Keratinocyte (primary cell): ENCODE measurements around the gene LMAN1. TPM values are rescaled to one million over a fixed set of nuclear protein-coding genes. Genes with fewer than 3 reads are reported as not detected.

ENCODE experiments used
- DNase-seq: peaks from one replicate; pipeline ENCODE4 v3.0.0-alpha.2; 2011; ENCODE audit warnings: low read depth, missing footprints, low spot score
- FAIRE-seq: peaks from 2 replicates; lab custom pipeline; 2011; peaks lifted over from hg19 to GRCh38; lab: Jason Lieb, UNC
- H2AFZ ChIP-seq: 2 replicates; pipeline ENCODE4 v1.6.0; 2012; ENCODE audit warnings: low read length, control low read depth, inconsistent platforms; ENCODE audit not compliant: control insufficient read depth
- H3K27ac ChIP-seq: 2 replicates; pipeline ENCODE4 v1.5.1; 2011; ENCODE audit warnings: low read length; ENCODE audit not compliant: control insufficient read depth, insufficient read depth
- H3K27me3 ChIP-seq: 3 replicates; pipeline ENCODE4 v1.6.0; 2011; ENCODE audit warnings: low read length; ENCODE audit not compliant: control insufficient read depth, insufficient read depth; ENCODE audit errors: extremely low read depth
- H3K36me3 ChIP-seq, 2 experiments: 2 replicates in 1 of 2; 3 replicates in 1 of 2; pipeline ENCODE4 v1.5.1; 2011; ENCODE audit warnings: low read length in 2 of 2, mild to moderate bottlenecking in 1 of 2; ENCODE audit not compliant: control insufficient read depth in 2 of 2, insufficient read depth in 2 of 2; ENCODE audit errors: extremely low read depth in 1 of 2
- H3K4me1 ChIP-seq: 3 replicates; pipeline ENCODE4 v1.5.1; 2011; ENCODE audit warnings: low read length; ENCODE audit not compliant: control insufficient read depth, insufficient read depth; ENCODE audit errors: extremely low read depth
- H3K4me2 ChIP-seq: 3 replicates; pipeline ENCODE4 v1.6.0; 2011; ENCODE audit warnings: low read depth, low read length; ENCODE audit not compliant: control insufficient read depth, insufficient read depth; ENCODE audit errors: extremely low read depth
- H3K4me3 ChIP-seq, 3 experiments: fragments of 200-600 bp in 1 of 3; sonication (generic) in 1 of 3; 2 replicates in 2 of 3; 3 replicates in 1 of 3; pipeline ENCODE4 v1.5.1; 2011 to 2016; ENCODE audit warnings: low read length in 3 of 3, mild to moderate bottlenecking in 3 of 3, control low read depth in 2 of 3, inconsistent platforms in 1 of 3, low read depth in 1 of 3, mixed read lengths in 1 of 3, mixed run types in 1 of 3, moderate library complexity in 1 of 3; ENCODE audit not compliant: control insufficient read depth in 2 of 3, insufficient read depth in 2 of 3; ENCODE audit errors: extremely low read depth in 1 of 3
- H3K79me2 ChIP-seq: 2 replicates; pipeline ENCODE4 v1.6.0; 2012; ENCODE audit warnings: low read length; ENCODE audit not compliant: control insufficient read depth, insufficient read depth
- H3K9ac ChIP-seq: 3 replicates; pipeline ENCODE4 v1.6.0; 2011; ENCODE audit warnings: low read length; ENCODE audit not compliant: control insufficient read depth, insufficient read depth; ENCODE audit errors: extremely low read depth
- H3K9me1 ChIP-seq: 3 replicates; pipeline ENCODE4 v1.6.0; 2011; ENCODE audit warnings: low read length; ENCODE audit not compliant: control insufficient read depth, insufficient read depth; ENCODE audit errors: extremely low read depth
- H3K9me3 ChIP-seq: 2 replicates; pipeline ENCODE4 v1.5.1; 2012; ENCODE audit warnings: low read depth, low read length; ENCODE audit not compliant: control insufficient read depth
- H4K20me1 ChIP-seq: 3 replicates; pipeline ENCODE4 v1.6.0; 2011; ENCODE audit warnings: low read length; ENCODE audit not compliant: control insufficient read depth, insufficient read depth; ENCODE audit errors: extremely low read depth
- CTCF ChIP-seq, 3 experiments: IDR thresholded peaks in 1 of 3; conservative IDR thresholded peaks in 1 of 3; optimal IDR thresholded peaks in 1 of 3; 2 replicates in 2 of 3; 3 replicates in 1 of 3; pipeline versions ENCODE3 to v1.5.1; 2011; ENCODE audit warnings: low read length in 3 of 3, mild to moderate bottlenecking in 3 of 3, moderate library complexity in 2 of 3, control low read depth in 1 of 3, inconsistent platforms in 1 of 3; ENCODE audit not compliant: insufficient read depth in 2 of 3; ENCODE audit errors: extremely low read depth in 1 of 3
- EZH2 ChIP-seq: IDR thresholded peaks from one replicate; pipeline ENCODE4 v1.6.1; 2012; ENCODE audit warnings: inconsistent platforms, mild to moderate bottlenecking, low read length, moderate library complexity
- dilution Hi-C: fragments of 300-500 bp; cut with MboI; formaldehyde crosslinking; loops from one replicate; pipeline ENCODE4 v1.7.0; 2020; ENCODE audit warnings: low sequenced_read_pairs; ENCODE audit not compliant: extremely low pct_ligation_motif_present
- polyA plus RNA-seq, 5 experiments: library from polyadenylated mRNA; depleted of rRNA in 3 of 5; stranded (reverse) in 3 of 5; stranded (forward) in 1 of 5; unstranded in 1 of 5; fragments of >200 nt; gene quantifications; 1 replicate in 1 of 5; 2 replicates in 3 of 5; 3 replicates in 1 of 5; pipeline versions ENCODE4 v1.2.1 to v1.2.3, GENCODE V29; 2011 to 2012; ENCODE audit warnings: missing spikeins in 2 of 5, low read depth in 1 of 5, low replicate concordance in 1 of 5

The LMAN1 gene
- polyA plus RNA-seq, 1 donor (not counting 4 experiments of a cell fraction or from before 2014, with no cell fraction given) = 55.6 TPM

- H2AFZ ChIP-seq = no peak overlapping the region
- H3K9me1 ChIP-seq = no peaks in the 10 kb centered on the region
- H3K27me3 ChIP-seq = no peaks in the 10 kb centered on the region
- dilution Hi-C loops = no loop called here
- peaks cover 31% of the 10 kb centered on the region for H3K79me2 ChIP-seq
- TF ChIP-seq CTCF (optimal IDR thresholded peaks at IDR 0.05 in 1 of 3, IDR thresholded peaks at IDR 0.05 in 1 of 3, conservative IDR thresholded peaks at IDR 0.05 in 1 of 3; ENCODE audit: extremely low read depth in 1 of 3, insufficient read depth in 2 of 3, low read length in 3 of 3) = no peak
- TF ChIP-seq EZH2 = no peak
- H3K4me3 ChIP-seq = no peak overlapping the region
- DNase-seq (no peak), FAIRE-seq (no peak)
- no peaks in the 10 kb centered on the region for H4K20me1 ChIP-seq
- H3K27ac ChIP-seq = no peak overlapping the region
- peaks cover 7 to 21% of the 10 kb centered on the region in 2 experiments for H3K36me3 ChIP-seq
- peaks cover 15% of the 10 kb centered on the region for H3K4me1 ChIP-seq
- no peak overlapping the region for H3K4me2 ChIP-seq
- no peaks in the 10 kb centered on the region for H3K9me3 ChIP-seq
- no peak overlapping the region for H3K9ac ChIP-seq
These were observed 4.3 kb downstream of the LMAN1 start for GRCh38 chr18:59354731-59355130.

- Histone ChIP-seq H3K4me2 (no peak overlapping the region), H3K27me3 (no peaks in the 10 kb centered on the region), H3K9me3 (no peaks in the 10 kb centered on the region), H3K4me1 (peaks cover 15% of the 10 kb centered on the region), H3K9ac (no peak overlapping the region), H3K27ac (no peak overlapping the region), H4K20me1 (no peaks in the 10 kb centered on the region), H3K4me3 (no peak overlapping the region), H2AFZ (no peak overlapping the region), H3K9me1 (no peaks in the 10 kb centered on the region), H3K79me2 (peaks cover 24% of the 10 kb centered on the region), H3K36me3 (peaks cover 15 to 32% of the 10 kb centered on the region in 2 experiments)
- TF ChIP-seq CTCF (optimal IDR thresholded peaks at IDR 0.05 in 1 of 3, IDR thresholded peaks at IDR 0.05 in 1 of 3, conservative IDR thresholded peaks at IDR 0.05 in 1 of 3; ENCODE audit: extremely low read depth in 1 of 3, insufficient read depth in 2 of 3, low read length in 3 of 3) = no peak
- TF ChIP-seq EZH2 = no peak
- dilution Hi-C loops = no loop called here
- DNase-seq = no peak
- FAIRE-seq = peak; percentile 13
These were observed 5.9 kb downstream of the LMAN1 start for GRCh38 chr18:59353079-59353680.
